ENCODE data around the gene PPP1R13B.

GRCh38 chr14:103892247-103892646 lies 44.9 kb upstream of the PPP1R13B start:
- TF ChIP-seq POLR2A (IDR thresholded peaks at IDR 0.05) (no peak), CTCF (IDR thresholded peaks at IDR 0.05) (no peak)

Measured in heart left ventricle (tissue), 13 donors.